ENCODE data around the gene DLGAP4. TPM values are rescaled to one million over a fixed set of nuclear protein-coding genes. Genes with fewer than 3 reads are reported as not detected.

DLGAP4 gene
- total and polyA plus RNA-seq, 2 of the 13 experiments (the other 11 are each of a cell fraction or from before 2014, with no cell fraction given) = 15.2 to 26.7 TPM

- H2AFZ ChIP-seq (ENCODE audit: low read length) = no peak overlapping the region
- CTCF ChIA-PET (ENCODE audit: low intra/inter-chr PET ratio, low total read pairs) = no interaction called here
- no peak overlapping the region for H3K4me2 ChIP-seq (ENCODE audit: low read depth, low read length)
- ATAC-seq = peak; percentile 51
- in situ Hi-C loops (cut with HindIII; ENCODE audit: extremely low pct_ligation_motif_present, low pct_unique_long_range_greater_than_20kb) (no loop called here), intact Hi-C loops (cut with micrococcal nuclease; ENCODE audit: unreplicated experiment) (no loop called here)
- no peaks in the 10 kb centered on the region for H3K36me3 ChIP-seq (replicated peaks in 1 of 2; ENCODE audit: control insufficient read depth in 1 of 2, insufficient read depth in 2 of 2, low read length in 2 of 2)
- H3K79me2 ChIP-seq (ENCODE audit: insufficient read depth, low read length) = no peaks in the 10 kb centered on the region
- 60% methylated on average over 11 of the region's 12 CpGs for WGBS (ENCODE audit: low lambda C conversion rate)
- peak; percentile 30 for FAIRE-seq
- H3K27ac ChIP-seq (ENCODE audit: extremely low read length, insufficient read depth, low read length) = no peak overlapping the region
- no peaks in the 10 kb centered on the region for H3K27me3 ChIP-seq (ENCODE audit: control insufficient read depth in 1 of 2, insufficient read depth in 2 of 2, low read length in 2 of 2)
- H4K20me1 ChIP-seq (ENCODE audit: insufficient read depth, low read length) = no peaks in the 10 kb centered on the region
- POLR2A ChIA-PET = no interaction called here
- H3K4me3 ChIP-seq (replicated peaks in 1 of 3; ENCODE audit: insufficient read depth in 1 of 3, low read depth in 2 of 3, low read length in 3 of 3) = no peak overlapping the region
- H3K9me3 ChIP-seq (ENCODE audit: low read length) = no peaks in the 10 kb centered on the region
- TF ChIP-seq AGO1 (IDR thresholded peaks at IDR 0.05; ENCODE audit: low read depth, low read length, poor library complexity, severe bottlenecking) = peak; percentile 36
- TF ChIP-seq ZBTB38 (CRISPR knock-in tag; IDR thresholded peaks at IDR 0.05) = 0 out of 2 replicates have a peak, but pooled peaks have one; percentile 14
- peak; percentile 54 for TF ChIP-seq PTBP1 (IDR thresholded peaks at IDR 0.05; ENCODE audit: low read depth, low read length, poor library complexity, severe bottlenecking)
- peak; percentile 64 for TF ChIP-seq STAG1 (CRISPR knock-in tag; IDR thresholded peaks at IDR 0.05)
- peak; percentile 24; the same call in 1 of the 2 replicates for TF ChIP-seq RAD21 (CRISPR knock-in tag; IDR thresholded peaks at IDR 0.05)
- TF ChIP-seq ZBTB1 (CRISPR knock-in tag; IDR thresholded peaks at IDR 0.05; ENCODE audit: borderline replicate concordance) = no peak
- TF ChIP-seq XRCC5 (optimal IDR thresholded peaks at IDR 0.05; ENCODE audit: low read length) = peak; percentile 35
- TF ChIP-seq SIX4 (CRISPR knock-in tag; IDR thresholded peaks at IDR 0.05) = no peak
- TF ChIP-seq CTCF (CRISPR knock-in tag; IDR thresholded peaks at IDR 0.05) = peak; percentile 67
- BruUV-seq (replicated peaks) = no TSS peak
- DNase-seq (ENCODE audit: low spot score) = peak; percentile 39
- no peak overlapping the region for H3K9ac ChIP-seq (ENCODE audit: insufficient read depth, low read depth, low read length)
- H3K4me1 ChIP-seq (ENCODE audit: insufficient read depth, low read length) = peaks cover 60% of the 10 kb centered on the region
Measured at GRCh38 chr20:36548006-36548315, 241.8 kb downstream of the DLGAP4 start.

Measured in HepG2 (cell line).